Measurements from ENCODE around the gene CNTN3.

CNTN3 gene

GRCh38 chr3:74614107-74614967, at the start of gene CNTN3:
Gene CNTN3, minus strand, starts transcription at chr3:74614659. Its CDS starts 93,547 bp downstream, at chr3:74521112.
- peak; percentile 27 for DNase-seq (ENCODE audit: low read depth)

- no peak for DNase-seq (ENCODE audit: low read depth)
Observed at GRCh38 chr3:74663178-74663577, 48.7 kb upstream of the CNTN3 start.

- peak; percentile 44 for DNase-seq (ENCODE audit: low read depth)
Observed at GRCh38 chr3:74661672-74662071, 47.2 kb upstream of the CNTN3 start.

GRCh38 chr3:74651885-74652284, 37.4 kb upstream of the CNTN3 start:
- no peak for DNase-seq (ENCODE audit: low read depth)

DNA sequence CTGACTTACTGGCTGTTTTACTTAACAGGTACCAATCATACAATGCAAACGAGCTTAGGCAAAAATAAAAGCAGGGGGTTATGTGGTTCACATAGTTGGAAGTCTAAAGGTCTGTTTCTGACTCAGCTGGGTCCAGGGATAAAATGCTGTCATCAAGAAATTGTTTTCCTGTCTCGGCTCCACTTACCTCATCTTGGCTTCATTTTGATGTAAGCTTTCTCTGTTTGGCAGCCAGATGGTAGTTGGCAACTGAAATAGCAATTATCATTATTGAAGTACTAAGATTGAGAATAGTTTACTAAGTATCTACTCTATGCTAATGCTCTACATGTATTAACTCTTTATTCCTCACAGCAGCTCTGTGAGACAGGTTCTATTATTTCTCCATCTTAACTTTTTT, 36.8 kb upstream of the CNTN3 start:
- DNase-seq (ENCODE audit: low read depth): peak; percentile 72

GRCh38 chr3:74648107-74648506, 33.6 kb upstream of the CNTN3 start:
- DNase-seq (ENCODE audit: low read depth): no peak

DNA sequence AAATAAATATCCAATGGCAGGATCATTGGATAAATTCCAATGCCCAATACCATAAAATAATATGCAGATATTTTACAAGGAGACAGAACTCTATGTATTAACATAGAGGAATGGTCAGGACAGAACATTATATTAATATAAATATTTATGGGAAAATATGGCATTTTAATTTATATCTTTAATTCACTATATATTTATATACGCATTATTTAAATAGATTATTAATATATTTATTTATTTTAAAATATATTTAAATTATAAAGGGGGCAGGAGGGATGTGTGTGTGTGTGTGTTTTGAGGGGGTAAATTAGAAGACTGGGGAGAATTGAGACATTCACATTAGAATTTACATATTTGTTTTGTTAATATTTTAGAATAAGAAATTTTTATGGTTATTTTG, 31.6 kb upstream of the CNTN3 start:
- DNase-seq (ENCODE audit: low read depth): no peak

- peak; percentile 87 for DNase-seq (ENCODE audit: low read depth)
Observed at GRCh38 chr3:74643636-74644035, 29.2 kb upstream of the CNTN3 start.

DNA sequence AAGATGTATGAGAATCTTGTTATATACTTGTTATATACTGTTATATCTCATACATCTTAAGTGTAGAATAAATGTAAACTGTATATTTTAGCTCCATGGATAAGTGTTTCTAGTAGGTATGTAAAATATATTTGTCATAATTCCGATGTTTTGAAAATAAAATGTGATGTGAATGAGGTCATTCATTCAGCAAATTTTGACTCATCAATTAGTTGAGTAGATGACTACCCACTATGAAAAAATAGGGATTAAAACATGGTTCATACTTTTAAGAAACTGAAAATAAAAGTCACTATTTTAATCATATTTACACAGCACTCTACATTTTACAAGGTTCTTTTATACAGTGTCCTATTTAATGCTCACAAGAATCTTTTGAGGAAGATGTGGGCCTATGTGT, 28.4 kb upstream of the CNTN3 start:
- no peak for DNase-seq (ENCODE audit: low read depth)

DNA sequence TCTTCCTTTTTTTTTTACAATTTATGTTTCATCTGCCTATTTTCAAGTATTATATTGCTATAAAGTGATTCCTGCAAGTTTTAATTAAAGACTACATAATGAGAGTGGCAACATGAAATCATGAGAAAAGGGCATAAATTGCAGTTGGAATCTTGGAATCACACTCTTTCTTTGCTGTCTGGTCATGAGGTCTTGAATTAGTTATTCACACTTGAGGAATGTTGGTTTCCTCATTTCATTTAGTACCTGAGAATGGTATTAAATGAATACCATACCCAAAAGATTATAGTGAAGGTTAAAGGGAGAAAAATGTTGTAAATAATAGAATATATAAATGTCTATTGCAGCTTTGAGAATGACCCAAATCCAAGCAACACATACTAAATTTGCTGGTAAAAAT, 25.8 kb upstream of the CNTN3 start:
- no peak for DNase-seq (ENCODE audit: low read depth)

GRCh38 chr3:74639681-74640080, 25.2 kb upstream of the CNTN3 start:
- DNase-seq (ENCODE audit: low read depth): no peak

GRCh38 chr3:74636981-74637380, 22.5 kb upstream of the CNTN3 start:
- peak; percentile 75 for DNase-seq (ENCODE audit: low read depth)

- DNase-seq (ENCODE audit: low read depth): peak; percentile 74
Observed at GRCh38 chr3:74633021-74633420, 18.6 kb upstream of the CNTN3 start.

GRCh38 chr3:74631351-74632140, 17.1 kb upstream of the CNTN3 start:
- DNase-seq (ENCODE audit: low read depth): peak; percentile 57

GRCh38 chr3:74630602-74631001, 16.1 kb upstream of the CNTN3 start:
- DNase-seq (ENCODE audit: low read depth): peak; percentile 60

DNA sequence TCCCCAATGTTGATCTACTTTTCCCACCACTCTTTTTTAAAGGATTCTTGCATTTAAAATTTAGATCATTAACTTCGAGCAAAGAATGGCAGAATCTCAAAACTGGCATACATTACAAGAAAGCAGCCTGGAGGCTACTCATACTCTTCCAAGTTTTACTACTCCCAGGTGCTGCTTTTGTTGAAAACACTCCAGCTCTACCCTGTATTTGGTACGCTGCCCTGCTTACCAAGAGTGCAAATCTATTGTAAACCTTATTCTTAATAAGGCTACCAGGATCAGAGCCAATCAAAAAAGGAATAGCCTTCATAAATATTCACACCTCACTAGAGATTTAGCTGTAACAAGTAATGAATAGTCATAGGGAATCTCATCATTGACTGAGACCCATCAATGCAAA, 11.6 kb upstream of the CNTN3 start:
- no peak for DNase-seq (ENCODE audit: low read depth)

- DNase-seq (ENCODE audit: low read depth): peak; percentile 81
Observed at GRCh38 chr3:74624301-74624700, 9.8 kb upstream of the CNTN3 start.

GRCh38 chr3:74623261-74623836, 8.9 kb upstream of the CNTN3 start:
- DNase-seq (ENCODE audit: low read depth): no peak

- no peak for DNase-seq (ENCODE audit: low read depth)
Observed at GRCh38 chr3:74621581-74621980, 7.1 kb upstream of the CNTN3 start.

- no peak for DNase-seq (ENCODE audit: low read depth)
Observed at GRCh38 chr3:74617776-74618175, 3.3 kb upstream of the CNTN3 start.

DNA sequence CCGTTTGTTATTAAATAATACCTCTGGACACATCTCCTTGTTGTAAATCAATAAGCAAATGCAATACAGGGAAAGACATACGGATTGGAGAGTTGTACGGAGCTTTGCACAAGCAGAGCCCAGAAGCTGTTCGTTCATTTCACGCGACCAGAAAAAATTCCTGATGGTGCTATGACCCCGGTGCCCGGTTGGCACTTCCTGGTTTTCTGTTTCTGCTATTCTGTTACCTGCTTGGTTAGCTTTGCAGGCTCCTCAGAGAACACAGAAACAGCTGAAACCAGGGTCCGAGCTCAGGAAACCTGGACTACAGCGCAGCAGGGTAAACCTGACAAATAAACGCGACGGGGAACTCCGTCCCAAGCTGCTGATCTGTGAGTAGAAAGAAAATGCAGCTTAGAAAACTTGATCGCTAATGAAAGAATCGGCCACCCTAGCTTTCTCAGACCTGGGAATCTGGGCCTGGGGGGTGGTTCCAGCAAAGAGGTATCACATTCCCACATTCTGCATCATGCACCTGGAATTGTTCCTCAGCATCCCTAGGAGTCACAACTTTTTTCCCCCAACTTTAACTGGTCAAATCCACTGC, 845 bp downstream of the CNTN3 start:
- DNase-seq (ENCODE audit: low read depth): peak; percentile 23

DNA sequence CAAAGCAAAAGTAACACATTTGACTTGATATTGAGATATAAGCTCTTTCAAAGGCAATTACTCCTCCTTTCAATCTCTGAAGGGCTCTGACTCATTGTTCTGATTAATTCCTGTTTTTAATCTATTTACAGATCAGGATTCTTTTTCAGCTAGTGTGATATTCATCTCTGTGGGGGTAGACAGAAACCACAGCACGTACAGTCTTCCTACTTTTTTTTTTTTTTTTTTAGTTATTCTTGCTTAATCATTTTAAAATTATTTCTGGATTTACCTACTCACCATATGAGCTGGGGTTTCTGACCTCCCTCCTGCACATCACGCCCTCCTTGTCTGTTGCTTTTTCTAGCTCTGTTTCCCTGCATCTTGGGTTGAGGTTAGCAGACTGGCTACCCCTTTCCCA, 1.4 kb downstream of the CNTN3 start:
- peak; percentile 51 for DNase-seq (ENCODE audit: low read depth)
